Measurements from ENCODE around the gene UBTF.

DNA sequence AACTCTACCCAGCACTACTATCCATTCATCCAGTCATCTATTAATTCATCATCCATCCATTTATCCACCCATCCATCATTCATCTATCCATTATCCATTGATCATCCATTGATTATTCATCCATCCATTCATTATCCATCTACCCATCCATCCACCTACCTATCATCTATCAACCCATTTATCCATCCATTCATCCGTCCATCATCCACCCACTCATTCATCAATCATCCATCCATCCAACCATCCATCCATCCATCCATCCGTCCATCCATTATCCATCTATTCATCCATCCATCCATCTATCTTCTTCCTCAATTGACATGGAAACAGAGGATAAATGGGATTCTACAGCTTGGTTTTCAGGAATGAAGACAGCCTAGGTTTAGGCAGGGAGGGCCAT, 36.4 kb upstream of the UBTF start:
- TF ChIP-seq, protein P1, sequence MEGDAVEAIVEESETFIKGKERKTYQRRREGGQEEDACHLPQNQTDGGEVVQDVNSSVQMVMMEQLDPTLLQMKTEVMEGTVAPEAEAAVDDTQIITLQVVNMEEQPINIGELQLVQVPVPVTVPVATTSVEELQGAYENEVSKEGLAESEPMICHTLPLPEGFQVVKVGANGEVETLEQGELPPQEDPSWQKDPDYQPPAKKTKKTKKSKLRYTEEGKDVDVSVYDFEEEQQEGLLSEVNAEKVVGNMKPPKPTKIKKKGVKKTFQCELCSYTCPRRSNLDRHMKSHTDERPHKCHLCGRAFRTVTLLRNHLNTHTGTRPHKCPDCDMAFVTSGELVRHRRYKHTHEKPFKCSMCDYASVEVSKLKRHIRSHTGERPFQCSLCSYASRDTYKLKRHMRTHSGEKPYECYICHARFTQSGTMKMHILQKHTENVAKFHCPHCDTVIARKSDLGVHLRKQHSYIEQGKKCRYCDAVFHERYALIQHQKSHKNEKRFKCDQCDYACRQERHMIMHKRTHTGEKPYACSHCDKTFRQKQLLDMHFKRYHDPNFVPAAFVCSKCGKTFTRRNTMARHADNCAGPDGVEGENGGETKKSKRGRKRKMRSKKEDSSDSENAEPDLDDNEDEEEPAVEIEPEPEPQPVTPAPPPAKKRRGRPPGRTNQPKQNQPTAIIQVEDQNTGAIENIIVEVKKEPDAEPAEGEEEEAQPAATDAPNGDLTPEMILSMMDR (IDR thresholded peaks at IDR 0.05; ENCODE audit: low read depth, low read length), result no peak
- TF ChIP-seq EZH2phosphoT487 (IDR thresholded peaks at IDR 0.05; ENCODE audit: low read depth), result no peak

Data from OCI-LY3 (cell line).